Esophagus squamous epithelium (tissue), 4 donors: ENCODE measurements around the gene STK26.

ENCODE experiments used
- POLR2A ChIP-seq, 4 donors: fragments of 450-650 bp; IDR thresholded peaks; one replicate each; pipeline ENCODE4 v1.6.1; 2017; ENCODE audit warnings: antibody characterized with exemption in 4 of 4, mild to moderate bottlenecking in 4 of 4, moderate library complexity in 3 of 4
- TF ChIP-seq, protein P1 (sequence below), 6 experiments: fragments of 450-650 bp in 4 of 6; fragments of 200-600 bp in 2 of 6; sonication (generic) in 2 of 6; IDR thresholded peaks; one replicate each; pipeline ENCODE4 v1.5.1; 2016 to 2019; ENCODE audit warnings: antibody characterized with exemption in 6 of 6, mild to moderate bottlenecking in 4 of 6, moderate library complexity in 4 of 6

DNA sequence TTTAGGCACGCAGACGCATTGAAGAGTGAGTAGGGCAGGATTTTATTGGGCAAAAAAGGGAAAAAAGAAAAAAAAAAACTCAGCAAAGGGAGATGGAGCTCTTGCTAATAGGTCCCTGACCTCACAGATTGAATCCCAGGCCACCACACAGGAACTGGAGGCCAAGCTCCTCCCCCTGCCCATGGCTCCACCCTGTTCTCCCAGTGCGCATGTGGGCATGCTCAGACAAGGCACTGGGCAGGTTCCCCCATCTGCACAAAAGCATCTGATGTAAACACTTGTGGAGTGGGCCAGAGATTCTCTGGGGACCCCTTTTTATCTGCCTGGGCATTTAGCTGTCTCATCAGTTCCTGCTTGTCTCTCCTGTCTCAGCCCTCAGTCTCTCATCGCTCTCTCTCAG is 95.3 kb downstream of the STK26 start:
- TF ChIP-seq, protein P1, sequence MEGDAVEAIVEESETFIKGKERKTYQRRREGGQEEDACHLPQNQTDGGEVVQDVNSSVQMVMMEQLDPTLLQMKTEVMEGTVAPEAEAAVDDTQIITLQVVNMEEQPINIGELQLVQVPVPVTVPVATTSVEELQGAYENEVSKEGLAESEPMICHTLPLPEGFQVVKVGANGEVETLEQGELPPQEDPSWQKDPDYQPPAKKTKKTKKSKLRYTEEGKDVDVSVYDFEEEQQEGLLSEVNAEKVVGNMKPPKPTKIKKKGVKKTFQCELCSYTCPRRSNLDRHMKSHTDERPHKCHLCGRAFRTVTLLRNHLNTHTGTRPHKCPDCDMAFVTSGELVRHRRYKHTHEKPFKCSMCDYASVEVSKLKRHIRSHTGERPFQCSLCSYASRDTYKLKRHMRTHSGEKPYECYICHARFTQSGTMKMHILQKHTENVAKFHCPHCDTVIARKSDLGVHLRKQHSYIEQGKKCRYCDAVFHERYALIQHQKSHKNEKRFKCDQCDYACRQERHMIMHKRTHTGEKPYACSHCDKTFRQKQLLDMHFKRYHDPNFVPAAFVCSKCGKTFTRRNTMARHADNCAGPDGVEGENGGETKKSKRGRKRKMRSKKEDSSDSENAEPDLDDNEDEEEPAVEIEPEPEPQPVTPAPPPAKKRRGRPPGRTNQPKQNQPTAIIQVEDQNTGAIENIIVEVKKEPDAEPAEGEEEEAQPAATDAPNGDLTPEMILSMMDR (IDR thresholded peaks at IDR 0.05): no peak
- TF ChIP-seq POLR2A (IDR thresholded peaks at IDR 0.05): no peak
